Cardiac septum (tissue), 1 donor: ENCODE results near the gene RAVER1. TPM values are rescaled to one million over a fixed set of nuclear protein-coding genes. Genes with fewer than 3 reads are reported as not detected.

Source experiments
- DNase-seq: peaks from one replicate; pipeline ENCODE4 v3.0.0-alpha.2; 2020; ENCODE audit warnings: low spot score
- intact Hi-C: fragments of 100-400 bp; cut with DNase I; formaldehyde crosslinking; loops from one replicate; pipeline ENCODE4 v1.14.0; 2022
- total RNA-seq: library from RNA; stranded (reverse); fragmentation: NEBNext Ultra II Directional; extraction: Animal tissue kit (Norgen Biotek cat#: 25700); gene quantifications from one replicate; pipeline ENCODE4 v1.2.1, GENCODE V29; 2021
- donor health status: DM: no; HTN: no; CAD: no.

Gene RAVER1
- total RNA-seq, 1 donor from 2014 or later: 17.8 TPM

GRCh38 chr19:10279737-10280442, 53.4 kb downstream of the RAVER1 start:
- no peak for DNase-seq
- intact Hi-C loops: no loop called here

- intact Hi-C loops: no loop called here
- DNase-seq: no peak
Observed at GRCh38 chr19:10278935-10279334, 54.4 kb downstream of the RAVER1 start.

GRCh38 chr19:10277795-10278589, 55.3 kb downstream of the RAVER1 start:
- intact Hi-C loops: no loop called here
- DNase-seq: no peak

GRCh38 chr19:10274589-10274988, 58.7 kb downstream of the RAVER1 start:
- DNase-seq: no peak
- intact Hi-C loops: loop anchor here (5.0 kb wide), 1 partner anchor 58 kb away; the partner anchor contains the start of gene RAVER1

GRCh38 chr19:10271543-10272086, 61.7 kb downstream of the RAVER1 start:
- no peak for DNase-seq
- intact Hi-C loops: loop anchor here (5.0 kb wide), 1 partner anchor 61 kb away; the partner anchor contains the start of gene RAVER1

- intact Hi-C loops: loop anchor here (5.0 kb wide), 1 partner anchor 61 kb away; the partner anchor contains the start of gene RAVER1
Observed at GRCh38 chr19:10270616-10271394, 62.5 kb downstream of the RAVER1 start, which contains the start of gene ICAM1. ICAM1 (plus strand) TSS chr19:10271120; CDS start chr19:10271160, 40 bp downstream.

GRCh38 chr19:10270180-10270615, 63.1 kb downstream of the RAVER1 start:
- DNase-seq: peak; percentile 93
- intact Hi-C loops: loop anchor here (5.0 kb wide), 1 partner anchor 62 kb away; the partner anchor contains the start of gene RAVER1

More at GRCh38 chr19:10270616-10271394, 62.5 kb downstream of the RAVER1 start, which contains the start of gene ICAM1:
- peak; percentile 93 for DNase-seq

- DNase-seq: peak; percentile 95
- intact Hi-C loops: loop anchor here (1.0 to 5.0 kb wide), 2 partner anchors 63 to 120 kb away; partner anchors contain the start of gene RAVER1
Observed at GRCh38 chr19:10269333-10270179, 63.8 kb downstream of the RAVER1 start.

- intact Hi-C loops: no loop called here
- no peak for DNase-seq
Observed at GRCh38 chr19:10268071-10268470, 65.3 kb downstream of the RAVER1 start.

GRCh38 chr19:10266706-10267105, 66.6 kb downstream of the RAVER1 start:
- intact Hi-C loops: no loop called here
- no peak for DNase-seq

Other genes starting within 250 kb of the RAVER1 start
- 9.4 TPM for gene SHFL, start 247.2 kb downstream of the RAVER1 start, total RNA-seq
- 0.19 TPM for gene ANGPTL6, start 230.9 kb downstream of the RAVER1 start, total RNA-seq
- 29.5 TPM for gene PPAN, start 227.2 kb downstream of the RAVER1 start, total RNA-seq
- gene P2RY11, start 221.8 kb downstream of the RAVER1 start, total RNA-seq: 10.0 TPM
- gene EIF3G, start 213.6 kb downstream of the RAVER1 start, total RNA-seq: 126 TPM
- gene DNMT1, start 138.6 kb downstream of the RAVER1 start, total RNA-seq: 27.3 TPM
- 3.6 TPM for gene S1PR2, start 102.2 kb downstream of the RAVER1 start, total RNA-seq
- 71.8 TPM for gene MRPL4, start 81.3 kb downstream of the RAVER1 start, total RNA-seq
- gene ICAM1, start 62.4 kb downstream of the RAVER1 start, total RNA-seq: 9.8 TPM
- gene ICAM4, start 46.6 kb downstream of the RAVER1 start, total RNA-seq: 0.46 TPM
- 0.67 TPM for gene ICAM5, start 43.6 kb downstream of the RAVER1 start, total RNA-seq
- gene ZGLP1, start 23.7 kb downstream of the RAVER1 start, total RNA-seq: 1.9 TPM
- gene FDX2, start 17.5 kb downstream of the RAVER1 start, total RNA-seq: 16.9 TPM
- 14.4 TPM for gene ICAM3, start 6.1 kb upstream of the RAVER1 start, total RNA-seq
- 66.2 TPM for gene TYK2, start 47.0 kb upstream of the RAVER1 start, total RNA-seq
- 140 TPM for gene CDC37, start 70.0 kb upstream of the RAVER1 start, total RNA-seq
- 8.2 TPM for gene PDE4A, start 87.0 kb upstream of the RAVER1 start, total RNA-seq
- gene KEAP1, start 169.8 kb upstream of the RAVER1 start, total RNA-seq: 66.7 TPM
- gene S1PR5, start 183.9 kb upstream of the RAVER1 start, total RNA-seq: 0.75 TPM
- gene ATG4D, start 210.4 kb upstream of the RAVER1 start, total RNA-seq: 47.6 TPM
- 10.8 TPM for gene KRI1, start 232.5 kb upstream of the RAVER1 start, total RNA-seq
- gene CDKN2D, start 235.4 kb upstream of the RAVER1 start, total RNA-seq: 14.9 TPM